CD14-positive monocyte (primary cell): ENCODE measurements around the gene PLOD3. TPM values are rescaled to one million over a fixed set of nuclear protein-coding genes. Genes with fewer than 3 reads are reported as not detected.

ENCODE experiments used
- DNase-seq, 3 donors: peaks; one replicate each; pipeline ENCODE4 v3.0.0-alpha.2; 2011 to 2022
- H2AFZ ChIP-seq: 2 replicates; pipeline ENCODE4 v1.6.0; 2012; ENCODE audit warnings: mild to moderate bottlenecking, low read depth, low read length, inconsistent platforms; ENCODE audit not compliant: insufficient read depth, poor library complexity, severe bottlenecking
- H3K27ac ChIP-seq, 2 donors: 1 replicate in 1 of 2; 2 replicates in 1 of 2; pipeline ENCODE4 v1.5.1; 2012 to 2013; ENCODE audit warnings: low read length in 2 of 2, control low read depth in 1 of 2, inconsistent platforms in 1 of 2, low read depth in 1 of 2, mild to moderate bottlenecking in 1 of 2
- H3K27me3 ChIP-seq, 2 donors: one replicate each; pipeline versions ENCODE4 v1.6.0 to v1.6.1; 2011 to 2013; ENCODE audit warnings: low read length in 2 of 2; ENCODE audit not compliant: control insufficient read depth in 2 of 2, insufficient read depth in 2 of 2
- H3K36me3 ChIP-seq, 2 donors: replicated peaks in 1 of 2; 1 replicate in 1 of 2; 2 replicates in 1 of 2; pipeline versions ENCODE4 v1.5.1 to v1.6.1; 2012 to 2013; ENCODE audit warnings: low read length in 2 of 2, control low read depth in 1 of 2, inconsistent platforms in 1 of 2, mild to moderate bottlenecking in 1 of 2; ENCODE audit not compliant: insufficient read depth in 2 of 2, control insufficient read depth in 1 of 2
- H3K4me1 ChIP-seq, 2 donors: 1 replicate in 1 of 2; 2 replicates in 1 of 2; pipeline versions ENCODE4 v1.5.1 to v1.6.1; 2012 to 2013; ENCODE audit warnings: low read length in 2 of 2, control low read depth in 1 of 2, inconsistent platforms in 1 of 2, mild to moderate bottlenecking in 1 of 2, moderate library complexity in 1 of 2; ENCODE audit not compliant: insufficient read depth in 2 of 2, control insufficient read depth in 1 of 2
- H3K4me2 ChIP-seq: replicated peaks from 2 replicates; pipeline ENCODE3; 2012; ENCODE audit warnings: low read length, moderate library complexity, mild to moderate bottlenecking; ENCODE audit not compliant: poor library complexity, severe bottlenecking; ENCODE audit errors: extremely low read depth
- H3K4me3 ChIP-seq, 3 experiments: fragments of 200-600 bp in 1 of 3; sonication (generic) in 1 of 3; replicated peaks in 1 of 3; 1 replicate in 2 of 3; 2 replicates in 1 of 3; pipeline ENCODE4 v1.5.1; 2011 to 2013; ENCODE audit warnings: low read length in 3 of 3, mild to moderate bottlenecking in 3 of 3, control low read depth in 2 of 3, low read depth in 2 of 3, inconsistent platforms in 1 of 3, moderate library complexity in 1 of 3
- H3K79me2 ChIP-seq: 2 replicates; pipeline ENCODE4 v1.6.0; 2012; ENCODE audit warnings: mild to moderate bottlenecking, control low read depth, inconsistent platforms, low read length, moderate library complexity; ENCODE audit not compliant: insufficient read depth
- H3K9ac ChIP-seq: 2 replicates; pipeline ENCODE4 v1.6.0; 2017; ENCODE audit warnings: low read length, mild to moderate bottlenecking; ENCODE audit not compliant: insufficient read depth, poor library complexity, severe bottlenecking
- H3K9me3 ChIP-seq, 2 donors: replicated peaks in 1 of 2; 1 replicate in 1 of 2; 2 replicates in 1 of 2; pipeline versions ENCODE4 v1.5.1 to v1.6.1; 2012 to 2013; ENCODE audit warnings: low read length in 2 of 2, control low read depth in 1 of 2; ENCODE audit not compliant: control insufficient read depth in 1 of 2, insufficient read depth in 1 of 2
- H4K20me1 ChIP-seq: 2 replicates; pipeline ENCODE4 v1.6.0; 2012; ENCODE audit warnings: mild to moderate bottlenecking, low read length, control low read depth, moderate library complexity; ENCODE audit not compliant: insufficient read depth
- H3K27ac Mint-ChIP-seq, 7 donors: one replicate each; pipeline ENCODE4 v1.8.0; 2020; ENCODE audit warnings: mild to moderate bottlenecking in 7 of 7, mixed read lengths in 7 of 7, moderate library complexity in 6 of 7, inconsistent platforms in 2 of 7
- H3K27me3 Mint-ChIP-seq, 3 donors: one replicate each; pipeline ENCODE4 v1.8.0; 2021 to 2022; ENCODE audit warnings: low read depth in 3 of 3, mild to moderate bottlenecking in 3 of 3, mixed read lengths in 3 of 3, moderate library complexity in 3 of 3, inconsistent platforms in 1 of 3
- H3K36me3 Mint-ChIP-seq, 2 donors: one replicate each; pipeline ENCODE4 v1.8.0; 2020; ENCODE audit warnings: mixed read lengths in 2 of 2, inconsistent platforms in 1 of 2, mild to moderate bottlenecking in 1 of 2
- H3K4me1 Mint-ChIP-seq: one replicate; pipeline ENCODE4 v1.8.0; 2020; ENCODE audit warnings: mild to moderate bottlenecking, mixed read lengths
- H3K4me3 Mint-ChIP-seq, 2 donors: one replicate each; pipeline ENCODE4 v1.8.0; 2020; ENCODE audit warnings: mild to moderate bottlenecking in 2 of 2, mixed read lengths in 2 of 2, moderate library complexity in 1 of 2
- H3K9me3 Mint-ChIP-seq, 7 donors: one replicate each; pipeline ENCODE4 v1.8.0; 2020 to 2022; ENCODE audit warnings: mixed read lengths in 7 of 7, mild to moderate bottlenecking in 6 of 7, moderate library complexity in 6 of 7, inconsistent platforms in 2 of 7
- CTCF ChIP-seq: fragments of 200-600 bp; IDR thresholded peaks from one replicate; pipeline ENCODE4 v1.8.0; 2022; ENCODE audit warnings: antibody characterized with exemption, mild to moderate bottlenecking
- WGBS: methylation state at CpG from one replicate; pipeline ENCODE4 v1.1.5; 2013; ENCODE audit warnings: missing lambda C conversion rate; ENCODE audit not compliant: insufficient coverage; 5-methylcytosine and 5-hydroxymethylcytosine counted together
- intact Hi-C, 2 donors: fragments of 100-400 bp; cut with micrococcal nuclease; formaldehyde crosslinking; loops; one replicate each; pipeline versions ENCODE4 v1.15.0 to v1.15.1; 2023
- polyA plus RNA-seq, 3 donors: library from polyadenylated mRNA; depleted of rRNA in 1 of 3; unstranded in 2 of 3; stranded (reverse) in 1 of 3; fragments of 300-500 nt in 2 of 3; fragments of >200 nt in 1 of 3; fragmentation: Illumina TruSeq in 2 of 3; gene quantifications; 1 replicate in 2 of 3; 2 replicates in 1 of 3; pipeline ENCODE4 v1.2.3, GENCODE V29; 2012 to 2021

Gene PLOD3
- polyA plus RNA-seq, 3 donors = 26.9 to 70.1 (median 28.1) TPM

GRCh38 chr7:101169838-101170551, 47.4 kb downstream of the PLOD3 start:
- DNase-seq = peak; percentile 49 to 75 (median 57)
- Histone ChIP-seq H3K36me3 (no peaks in the 10 kb centered on the region), H4K20me1 (peaks cover 7% of the 10 kb centered on the region), H3K27ac (no peak overlapping the region), H3K27me3 (peaks cover 74 to 97% of the 10 kb centered on the region in 2 donors), H3K4me1 (peaks cover 50 to 59% of the 10 kb centered on the region in 2 donors), H3K9ac (no peak overlapping the region), H3K79me2 (no peaks in the 10 kb centered on the region), H3K9me3 (peaks cover 10 to 48% of the 10 kb centered on the region in 2 donors), H3K4me2 (peak overlapping the region; percentile 22), H2AFZ (no peak overlapping the region), H3K4me3 (no peak overlapping the region)
- H3K27ac Mint-ChIP-seq = peak overlapping the region in 4 of 7 donors; percentile 40 to 89 (median 71)
- 2% methylated on average over 21 of the region's 33 CpGs for WGBS
- H3K4me1 Mint-ChIP-seq = peaks cover 68% of the 10 kb centered on the region
- H3K9me3 Mint-ChIP-seq = peaks cover 8 to 57% (median 36%) of the 10 kb centered on the region in 7 donors
- peaks cover 98 to 100% (median 98%) of the 10 kb centered on the region in 3 donors for H3K27me3 Mint-ChIP-seq
- TF ChIP-seq CTCF = peak; percentile 89
- intact Hi-C loops = loop anchor here in 1 of 2 donors (2.0 kb wide), 1 partner anchor 15 kb away; no protein-coding TSS in a partner anchor
- peak overlapping the region in 1 of 2 donors; percentile 88 for H3K4me3 Mint-ChIP-seq
- H3K36me3 Mint-ChIP-seq = peaks cover 20 to 37% of the 10 kb centered on the region in 2 donors

GRCh38 chr7:101169110-101169837, 48.1 kb downstream of the PLOD3 start:
- DNase-seq = no peak
- peaks cover 24 to 37% of the 10 kb centered on the region in 2 donors for H3K36me3 Mint-ChIP-seq
- H2AFZ ChIP-seq = no peak overlapping the region
- intact Hi-C loops = no loop called here
- peaks cover 11 to 51% of the 10 kb centered on the region in 2 donors for H3K9me3 ChIP-seq
- no peaks in the 10 kb centered on the region for H3K36me3 ChIP-seq
- WGBS = 1% methylated on average over 11 of the region's 18 CpGs
- peak overlapping the region in 4 of 7 donors; percentile 27 to 89 (median 52) for H3K27ac Mint-ChIP-seq
- no peak overlapping the region for H3K27ac ChIP-seq
- peaks cover 10% of the 10 kb centered on the region for H4K20me1 ChIP-seq
- H3K27me3 Mint-ChIP-seq = peaks cover 98 to 100% (median 99%) of the 10 kb centered on the region in 3 donors
- H3K4me3 Mint-ChIP-seq = peak overlapping the region in 1 of 2 donors; percentile 88
- H3K79me2 ChIP-seq = no peaks in the 10 kb centered on the region
- H3K9ac ChIP-seq = no peak overlapping the region
- H3K27me3 ChIP-seq = peaks cover 78 to 97% of the 10 kb centered on the region in 2 donors
- H3K4me2 ChIP-seq = peak overlapping the region; percentile 22
- TF ChIP-seq CTCF = no peak
- peaks cover 50 to 57% of the 10 kb centered on the region in 2 donors for H3K4me1 ChIP-seq
- H3K4me3 ChIP-seq = no peak overlapping the region
- H3K9me3 Mint-ChIP-seq = peaks cover 7 to 57% (median 36%) of the 10 kb centered on the region in 7 donors
- peaks cover 66% of the 10 kb centered on the region for H3K4me1 Mint-ChIP-seq
